Measurements from ENCODE around the gene REXO1.
"Not testable (repeated sequence)": the region's sequence is repeated elsewhere in the genome, so short reads cannot be mapped to it uniquely, and the experiment has no call there.

The REXO1 gene

DNA sequence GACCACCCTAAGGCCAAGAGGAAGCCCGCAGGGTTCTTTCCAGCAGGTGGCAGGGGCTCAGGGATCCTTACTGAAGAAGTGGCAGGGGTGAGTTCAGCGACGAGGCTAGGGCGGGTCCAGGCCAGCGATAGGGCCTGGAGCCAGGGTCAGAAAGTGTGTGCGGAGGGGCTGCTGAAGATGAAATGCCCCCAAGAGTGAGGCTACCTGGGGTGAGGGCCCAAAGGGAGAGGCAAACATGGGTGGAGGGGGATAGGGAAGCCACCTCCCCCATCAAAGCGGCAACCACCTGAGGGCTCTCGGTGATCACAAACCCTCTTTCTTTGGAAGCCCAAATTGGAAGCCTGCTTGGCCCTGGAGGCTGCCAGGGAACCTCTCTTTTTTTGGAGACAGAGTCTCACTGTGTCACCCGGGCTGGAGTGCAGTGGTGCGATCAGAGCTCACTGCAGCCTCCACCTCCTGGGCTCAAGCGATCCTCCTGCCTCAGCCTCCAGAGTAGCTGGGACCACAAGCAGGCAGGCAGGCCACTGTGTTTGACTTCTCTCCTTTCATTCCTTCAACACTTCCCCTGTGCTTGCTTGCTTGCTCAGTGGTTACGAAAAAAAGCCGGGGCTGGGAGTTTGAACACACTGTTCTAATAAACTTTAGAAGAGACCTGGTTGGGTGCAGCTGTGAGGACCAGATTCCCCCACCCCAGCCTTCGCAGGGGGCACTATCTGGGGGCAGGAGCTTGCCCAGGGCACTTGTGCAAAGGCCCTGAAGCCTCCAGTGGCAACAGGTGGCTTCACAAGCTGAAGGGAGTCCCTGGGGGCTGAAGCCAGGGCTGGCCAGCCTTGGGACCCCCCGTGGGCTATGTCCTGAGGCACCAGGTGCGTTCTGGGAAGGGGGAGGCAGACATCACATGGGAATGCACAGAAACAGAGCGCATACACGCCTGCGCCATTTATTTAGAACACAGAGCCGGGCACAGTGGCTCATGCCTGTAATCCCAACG is 34.8 kb downstream of the REXO1 start:
- no peak for DNase-seq

DNA sequence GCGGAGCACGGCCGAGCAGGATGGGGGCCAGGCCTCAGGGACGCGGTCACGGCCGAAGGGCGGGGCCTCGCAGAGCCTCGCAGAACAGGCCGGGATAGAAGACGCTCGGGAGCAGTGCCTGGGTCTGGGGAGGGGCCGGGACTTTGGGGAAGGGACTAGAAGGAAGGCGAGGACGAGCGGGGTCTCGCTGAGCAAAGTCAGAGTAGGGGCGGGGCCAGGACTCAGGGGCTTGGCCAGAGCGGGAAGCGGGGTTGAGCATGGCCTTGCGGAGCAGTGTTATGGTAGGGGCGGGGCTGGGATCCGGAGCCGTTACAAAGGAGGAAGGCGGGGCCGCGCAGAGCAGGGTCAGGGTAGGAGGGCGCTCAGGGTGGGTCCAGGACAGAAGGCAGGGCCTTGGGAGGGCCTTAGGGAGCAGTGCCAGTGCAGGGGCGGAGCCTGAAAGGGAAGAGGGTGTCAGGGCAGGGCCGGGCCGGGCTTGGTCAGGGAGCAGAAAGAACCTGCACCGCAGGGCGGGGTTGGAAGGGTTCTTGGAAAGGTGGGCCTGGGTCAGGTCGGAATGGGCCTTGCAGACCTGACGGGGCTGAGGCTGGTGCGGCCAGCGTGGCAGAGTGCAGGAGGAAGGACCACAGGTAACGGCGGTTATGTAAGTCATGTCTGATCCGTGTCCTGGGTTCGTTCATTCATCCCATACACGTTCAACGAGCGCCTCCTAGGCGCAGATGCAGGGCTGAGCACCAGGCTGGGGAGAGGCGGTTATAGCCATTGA is 35.7 kb downstream of the REXO1 start:
- peak; percentile 84 for DNase-seq

GRCh38 chr19:1811942-1812425 is 36.3 kb downstream of the REXO1 start, which contains the start of gene ATP8B3:
ATP8B3 (minus strand) TSS chr19:1812276; CDS start chr19:1811736, 540 bp downstream.
- no peak for DNase-seq

- DNase-seq, result peak; percentile 8
Observed at GRCh38 chr19:1811472-1811894, 36.8 kb downstream of the REXO1 start.

GRCh38 chr19:1810439-1811160 is 37.7 kb downstream of the REXO1 start:
- no peak for DNase-seq

GRCh38 chr19:1809678-1810077 is 38.6 kb downstream of the REXO1 start:
- no peak for DNase-seq

- no peak for DNase-seq
Observed at GRCh38 chr19:1808395-1808731, 39.9 kb downstream of the REXO1 start.

DNA sequence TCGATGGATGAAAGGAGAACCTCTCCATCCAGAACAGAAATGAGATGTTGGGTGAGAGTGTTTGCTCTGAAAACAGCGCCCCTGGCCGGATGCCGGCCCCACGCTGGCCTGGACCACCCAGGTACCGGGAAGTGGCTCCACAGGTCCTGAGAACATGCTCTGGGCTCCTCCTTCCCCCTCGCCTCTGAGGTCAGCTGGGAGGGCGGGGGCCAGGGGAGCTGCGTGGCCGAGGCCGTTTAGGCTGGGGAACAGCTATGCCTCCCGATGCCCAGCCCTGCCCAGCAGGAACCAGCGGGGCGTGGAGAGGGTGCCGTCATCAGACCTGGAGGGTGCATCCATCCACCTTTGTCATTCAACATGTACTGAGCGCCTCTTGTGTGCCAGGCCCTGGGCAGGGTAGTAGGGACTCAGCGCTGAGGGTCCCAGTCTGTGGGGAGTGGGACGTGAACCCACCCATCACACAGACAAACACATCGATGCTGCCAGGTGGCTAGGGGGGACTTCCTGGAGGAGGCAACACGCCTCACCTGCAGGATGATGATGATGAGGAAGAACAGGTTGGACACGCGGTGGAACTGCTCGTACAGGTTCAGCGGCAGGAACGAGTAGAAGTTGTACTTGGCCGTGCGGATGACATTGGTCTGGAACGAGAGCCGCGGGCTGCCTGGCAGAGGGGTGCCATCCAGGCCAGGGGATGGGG is 40.4 kb downstream of the REXO1 start:
- no peak for DNase-seq

- no peak for DNase-seq
Observed at GRCh38 chr19:1807030-1807694, 41.1 kb downstream of the REXO1 start.

- no peak for DNase-seq
Observed at GRCh38 chr19:1806184-1807029, 41.9 kb downstream of the REXO1 start.

DNA sequence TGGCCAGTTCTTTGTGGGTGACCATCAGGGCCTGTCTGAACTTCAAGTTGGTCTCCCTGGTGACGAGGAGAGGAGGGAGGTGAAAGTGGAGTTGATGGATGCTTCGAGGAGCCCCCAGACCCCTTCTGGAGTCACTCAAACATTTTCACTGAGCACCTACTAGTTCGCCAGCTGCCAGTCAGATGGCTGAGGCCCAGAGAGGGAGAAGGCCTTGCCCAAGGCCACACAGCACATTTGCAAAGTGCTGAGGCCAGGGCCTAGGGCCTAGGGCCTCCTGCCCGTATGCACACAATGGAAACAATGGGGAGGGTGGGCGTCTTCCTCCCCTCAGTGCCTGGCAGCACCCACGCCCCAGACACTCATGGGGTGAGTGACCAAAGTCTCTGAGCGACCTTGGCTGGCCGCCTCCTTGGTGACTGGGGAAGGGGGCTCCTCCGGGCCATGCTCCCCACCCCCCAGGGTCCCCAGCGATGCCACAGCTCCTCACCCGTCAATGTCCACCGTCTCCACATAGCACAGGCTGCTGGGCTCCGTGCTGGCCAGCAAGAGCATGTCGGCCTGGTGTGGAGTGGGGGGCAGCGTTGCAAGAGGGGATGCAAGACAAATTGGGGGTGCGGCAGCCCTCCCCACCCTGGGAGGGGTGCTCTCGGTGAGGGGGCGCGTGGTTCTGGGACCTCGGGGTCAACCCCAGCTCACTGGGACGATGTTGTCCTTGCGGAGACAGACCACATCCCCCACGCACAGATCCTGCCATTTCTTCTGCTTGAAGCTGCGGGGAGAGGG is 42.7 kb downstream of the REXO1 start:
- DNase-seq, result no peak

GRCh38 chr19:1804858-1805257 is 43.4 kb downstream of the REXO1 start:
- no peak for DNase-seq

- no peak for DNase-seq
Observed at GRCh38 chr19:1799695-1800342, 48.5 kb downstream of the REXO1 start.

- DNase-seq, result not testable (repeated sequence)
Observed at GRCh38 chr19:1797313-1797712, 51.0 kb downstream of the REXO1 start.

DNA sequence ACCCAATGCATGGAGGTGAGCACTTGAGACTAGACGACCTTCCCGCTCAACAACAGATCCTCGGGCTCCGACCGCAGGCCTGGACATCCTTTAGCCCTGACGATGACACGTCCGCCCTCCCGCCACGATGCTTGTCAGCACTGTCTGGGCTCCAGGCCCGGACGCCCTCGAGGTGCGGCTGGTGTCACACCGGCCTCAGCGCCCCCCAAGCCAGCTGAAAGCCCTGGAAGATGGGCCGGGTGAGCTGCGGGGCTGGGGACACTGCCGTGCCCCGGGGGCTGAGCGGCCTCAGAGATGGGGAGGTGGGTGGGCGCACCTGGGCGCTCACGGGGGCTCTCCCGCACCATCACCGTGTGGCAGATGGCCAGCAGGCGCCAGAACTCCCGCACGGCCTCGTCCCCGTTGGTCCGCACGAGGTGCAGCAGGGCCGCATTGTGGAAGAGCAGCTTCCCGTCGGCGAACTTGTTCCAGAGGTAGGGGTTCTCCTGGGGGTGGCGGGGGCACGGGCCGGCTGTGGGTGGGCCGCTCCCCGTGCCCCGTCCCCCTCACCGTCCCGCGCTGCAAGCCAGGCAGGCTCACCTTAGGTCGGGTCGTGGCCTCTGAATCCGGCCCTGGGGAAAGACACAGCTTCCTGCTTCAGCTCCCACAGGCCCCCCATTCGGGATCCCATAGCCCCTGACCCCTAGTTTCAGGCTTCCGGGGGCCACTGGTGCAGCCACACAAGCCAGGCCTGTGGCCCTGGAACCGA is 51.7 kb downstream of the REXO1 start:
- no peak for DNase-seq

GRCh38 chr19:1794424-1795172 is 53.7 kb downstream of the REXO1 start:
- DNase-seq, result no peak

GRCh38 chr19:1791879-1792278 is 56.4 kb downstream of the REXO1 start:
- no peak for DNase-seq

All from NCI-H1436 (cell line).